NCI-H226 (cell line): Measurements from ENCODE around the gene GBP3.
"Not testable (repeated sequence)": the region's sequence is repeated elsewhere in the genome, so short reads cannot be mapped to it uniquely, and the experiment has no call there.

Experiments
- DNase-seq: peaks from one replicate; pipeline ENCODE4 v3.0.0-alpha.2; 2015

Gene GBP3

GRCh38 chr1:88974616-88975172 lies 48.0 kb downstream of the GBP3 start:
- not testable (repeated sequence) for DNase-seq

DNA sequence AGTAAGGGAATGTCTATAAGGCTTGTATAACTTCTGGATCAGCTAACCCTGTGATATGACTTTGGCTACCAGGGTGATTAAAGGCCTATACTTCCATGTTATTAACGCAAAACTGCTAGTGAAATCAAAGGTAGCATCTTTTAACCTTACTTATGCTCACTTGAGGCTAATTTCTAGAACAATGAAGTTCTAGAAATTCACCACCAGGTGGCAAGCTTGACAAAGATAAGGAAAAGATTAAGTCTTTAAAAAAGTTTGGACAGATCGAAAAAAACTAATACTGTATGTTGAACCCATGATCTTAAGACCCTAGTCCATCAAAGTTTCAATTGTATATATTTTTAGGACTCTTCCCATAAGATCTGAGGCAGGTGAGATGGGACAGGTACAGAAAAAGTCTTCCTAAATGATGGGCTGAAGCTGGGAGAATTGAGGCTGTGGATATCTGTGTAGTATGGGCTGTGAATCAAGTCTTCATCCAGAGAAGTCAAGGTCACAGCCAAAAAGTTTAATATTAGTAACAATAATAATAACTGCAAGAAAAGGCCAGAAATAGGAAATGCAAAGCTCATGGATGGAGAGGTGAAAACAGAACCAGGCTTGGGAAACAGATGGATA lies 49.0 kb downstream of the GBP3 start:
- peak; percentile 18 for DNase-seq

- no peak for DNase-seq
Observed at GRCh38 chr1:88961647-88962275, 60.9 kb downstream of the GBP3 start.

DNA sequence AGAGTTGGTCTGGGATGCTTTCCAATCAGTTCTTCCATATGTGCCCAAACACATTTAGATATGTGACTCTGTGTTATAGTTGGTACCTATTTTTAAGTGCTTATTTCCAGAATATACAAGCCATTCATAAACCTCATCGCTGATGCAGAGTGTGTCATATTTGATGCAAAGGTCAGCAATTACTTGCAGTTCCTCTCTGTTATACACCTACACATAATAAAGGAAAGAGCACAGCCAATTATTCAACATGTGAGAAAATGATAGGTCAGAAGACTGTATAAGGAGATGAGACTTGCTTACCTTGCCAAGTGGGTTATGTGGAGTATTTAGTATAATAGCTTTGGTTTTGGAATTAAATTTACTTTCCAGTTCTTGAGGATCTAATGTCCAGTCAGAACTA lies 61.6 kb downstream of the GBP3 start:
- DNase-seq: no peak
